Testis (tissue), 3 donors: ENCODE measurements around the gene LNX2. TPM values are rescaled to one million over a fixed set of nuclear protein-coding genes. Genes with fewer than 3 reads are reported as not detected.

Experiments used
- DNase-seq: peaks from one replicate; pipeline ENCODE4 v3.0.0-alpha.2; 2019
- H3K27ac ChIP-seq, 2 donors: fragments of 200-600 bp; sonication (generic); one replicate each; pipeline ENCODE4 v1.5.1; 2019
- H3K27me3 ChIP-seq: fragments of 200-600 bp; sonication (generic); one replicate; pipeline ENCODE4 v1.5.1; 2019
- H3K36me3 ChIP-seq: fragments of 200-600 bp; sonication (generic); one replicate; pipeline ENCODE4 v1.5.1; 2017; ENCODE audit warnings: low read depth; ENCODE audit errors: missing control alignments
- H3K4me1 ChIP-seq: fragments of 200-600 bp; sonication (generic); one replicate; pipeline ENCODE4 v1.5.1; 2019
- H3K4me3 ChIP-seq, 2 donors: fragments of 200-600 bp; sonication (generic); one replicate each; pipeline ENCODE4 v1.5.1; 2017 to 2019
- H3K9me3 ChIP-seq: fragments of 200-600 bp; sonication (generic); one replicate; pipeline ENCODE4 v1.5.1; 2017
- CTCF ChIP-seq, 3 experiments: fragments of 450-650 bp in 2 of 3; fragments of 200-600 bp in 1 of 3; sonication (generic) in 1 of 3; IDR thresholded peaks; one replicate each; pipeline ENCODE4 v1.5.1; 2016 to 2019; ENCODE audit warnings: antibody characterized with exemption in 3 of 3, mild to moderate bottlenecking in 2 of 3, moderate library complexity in 1 of 3
- POLR2A ChIP-seq: fragments of 450-650 bp; IDR thresholded peaks from one replicate; pipeline ENCODE4 v1.6.1; 2017; ENCODE audit warnings: antibody characterized with exemption, mild to moderate bottlenecking, moderate library complexity
- WGBS, 2 donors: methylation state at CpG; one replicate each; pipeline ENCODE4 v1.1.5; 2018; 5-methylcytosine and 5-hydroxymethylcytosine counted together
- intact Hi-C: fragments of 100-400 bp; cut with DNase I; formaldehyde crosslinking; loops from one replicate; pipeline ENCODE4 v1.15.1; 2023; ENCODE audit warnings: low total_unique reads
- polyA plus RNA-seq: library from polyadenylated mRNA; stranded (reverse); fragments of 350-450 nt; fragmentation: Illumina TruSeq; extraction: RNeasy Lipid Tissue Mini Kit (QIAGEN cat#74804); gene quantifications from one replicate; pipeline ENCODE4 v1.2.3, GENCODE V29; 2014; ENCODE audit warnings: low read depth, low replicate concordance; ENCODE audit not compliant: insufficient read depth
- total RNA-seq, 2 donors: library from RNA; depleted of rRNA; stranded (reverse); fragments of >200 nt; gene quantifications; one replicate each; pipeline ENCODE4 v1.2.3, GENCODE V29; 2016

Gene LNX2
- total and polyA plus RNA-seq, 3 donors from 2014 or later: 22.5 to 39.6 (median 34.6) TPM

GRCh38 chr13:27510082-27510481 lies 110.2 kb downstream of the LNX2 start:
- TF ChIP-seq POLR2A (no peak), CTCF (IDR thresholded peaks at IDR 0.05) (no peak)
- H3K27me3 ChIP-seq: no peaks in the 10 kb centered on the region
- WGBS, 2 donors: 80 to 88% methylated on average over 5 of the region's 5 CpGs

GRCh38 chr13:27508802-27509201 lies 111.5 kb downstream of the LNX2 start:
- no peaks in the 10 kb centered on the region for H3K36me3 ChIP-seq
- intact Hi-C loops: no loop called here
- DNase-seq: no peak
- no peak overlapping the region for H3K27ac ChIP-seq
- no peak overlapping the region for H3K4me3 ChIP-seq
- 96% methylated on average over 3 to 9 of the region's 9 CpGs for WGBS, 2 donors
- no peaks in the 10 kb centered on the region for H3K4me1 ChIP-seq
- no peaks in the 10 kb centered on the region for H3K27me3 ChIP-seq
- no peaks in the 10 kb centered on the region for H3K9me3 ChIP-seq
- no peak for TF ChIP-seq CTCF (IDR thresholded peaks at IDR 0.05)
- TF ChIP-seq POLR2A: no peak

More at GRCh38 chr13:27510082-27510481, 110.2 kb downstream of the LNX2 start:
- Histone ChIP-seq H3K36me3 (no peaks in the 10 kb centered on the region), H3K27ac (no peak overlapping the region), H3K4me1 (no peaks in the 10 kb centered on the region), H3K4me3 (no peak overlapping the region), H3K9me3 (no peaks in the 10 kb centered on the region)
- no peak for DNase-seq
- intact Hi-C loops: no loop called here

GRCh38 chr13:27505792-27506191 lies 114.5 kb downstream of the LNX2 start:
- Histone ChIP-seq H3K9me3 (no peaks in the 10 kb centered on the region), H3K27ac (no peak overlapping the region), H3K36me3 (no peaks in the 10 kb centered on the region), H3K27me3 (no peaks in the 10 kb centered on the region), H3K4me3 (no peak overlapping the region), H3K4me1 (no peaks in the 10 kb centered on the region)
- 90 to 93% methylated on average over 3 of the region's 3 CpGs for WGBS, 2 donors
- intact Hi-C loops: no loop called here
- TF ChIP-seq POLR2A: no peak
- TF ChIP-seq CTCF (IDR thresholded peaks at IDR 0.05): no peak
- no peak for DNase-seq

GRCh38 chr13:27504868-27505194 lies 115.5 kb downstream of the LNX2 start:
- intact Hi-C loops: no loop called here
- no peak for TF ChIP-seq POLR2A
- Histone ChIP-seq H3K4me1 (no peaks in the 10 kb centered on the region), H3K4me3 (no peak overlapping the region), H3K36me3 (no peaks in the 10 kb centered on the region), H3K27ac (no peak overlapping the region), H3K27me3 (no peaks in the 10 kb centered on the region), H3K9me3 (no peaks in the 10 kb centered on the region)
- WGBS, 2 donors: 96 to 97% methylated on average over 5 of the region's 5 CpGs
- DNase-seq: no peak

- WGBS, 2 donors: 82 to 83% methylated on average over 12 of the region's 12 CpGs
Measured at GRCh38 chr13:27504128-27504867, 116.0 kb downstream of the LNX2 start.

More at GRCh38 chr13:27504128-27504867, 116.0 kb downstream of the LNX2 start:
- no peak for TF ChIP-seq CTCF (IDR thresholded peaks at IDR 0.05)
- no peak for TF ChIP-seq POLR2A
- Histone ChIP-seq H3K36me3 (no peaks in the 10 kb centered on the region), H3K4me1 (no peaks in the 10 kb centered on the region), H3K27ac (no peak overlapping the region), H3K4me3 (no peak overlapping the region), H3K27me3 (no peaks in the 10 kb centered on the region), H3K9me3 (no peaks in the 10 kb centered on the region)
- intact Hi-C loops: no loop called here
- no peak for DNase-seq
